ENCODE measurements around the gene NUP210.

DNA sequence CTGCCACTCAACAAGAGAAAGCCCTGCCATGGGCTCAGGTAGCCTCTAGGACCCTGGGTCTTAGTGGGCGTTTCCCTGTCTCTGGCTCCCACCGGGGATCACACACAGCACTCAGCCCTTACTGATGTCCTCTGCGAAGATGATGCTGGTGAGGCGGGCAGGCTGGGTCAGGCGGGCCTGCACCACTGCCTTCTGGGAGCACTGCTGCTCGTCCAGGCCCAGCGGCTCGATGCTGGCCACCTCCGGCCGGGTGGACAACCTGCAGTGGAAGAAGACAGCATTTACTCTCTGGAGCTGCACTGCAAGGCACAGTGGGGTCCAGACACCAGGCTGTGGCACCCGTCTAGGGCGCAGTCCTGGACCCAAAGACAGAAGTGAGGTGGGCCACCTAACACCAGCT lies 20.5 kb downstream of the NUP210 start:
- TF ChIP-seq, protein P1, sequence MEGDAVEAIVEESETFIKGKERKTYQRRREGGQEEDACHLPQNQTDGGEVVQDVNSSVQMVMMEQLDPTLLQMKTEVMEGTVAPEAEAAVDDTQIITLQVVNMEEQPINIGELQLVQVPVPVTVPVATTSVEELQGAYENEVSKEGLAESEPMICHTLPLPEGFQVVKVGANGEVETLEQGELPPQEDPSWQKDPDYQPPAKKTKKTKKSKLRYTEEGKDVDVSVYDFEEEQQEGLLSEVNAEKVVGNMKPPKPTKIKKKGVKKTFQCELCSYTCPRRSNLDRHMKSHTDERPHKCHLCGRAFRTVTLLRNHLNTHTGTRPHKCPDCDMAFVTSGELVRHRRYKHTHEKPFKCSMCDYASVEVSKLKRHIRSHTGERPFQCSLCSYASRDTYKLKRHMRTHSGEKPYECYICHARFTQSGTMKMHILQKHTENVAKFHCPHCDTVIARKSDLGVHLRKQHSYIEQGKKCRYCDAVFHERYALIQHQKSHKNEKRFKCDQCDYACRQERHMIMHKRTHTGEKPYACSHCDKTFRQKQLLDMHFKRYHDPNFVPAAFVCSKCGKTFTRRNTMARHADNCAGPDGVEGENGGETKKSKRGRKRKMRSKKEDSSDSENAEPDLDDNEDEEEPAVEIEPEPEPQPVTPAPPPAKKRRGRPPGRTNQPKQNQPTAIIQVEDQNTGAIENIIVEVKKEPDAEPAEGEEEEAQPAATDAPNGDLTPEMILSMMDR (IDR thresholded peaks at IDR 0.05; ENCODE audit: extremely low read depth in 1 of 2, insufficient read depth in 1 of 2, low read depth in 1 of 2, low read length in 2 of 2), result no peak
- TF ChIP-seq EZH2 (IDR thresholded peaks at IDR 0.05; ENCODE audit: borderline replicate concordance, low read depth, low read length, severe bottlenecking) (no peak), POLR2AphosphoS5 (IDR thresholded peaks at IDR 0.05; ENCODE audit: insufficient read depth, low read depth, low read length) (no peak), POLR2A (IDR thresholded peaks at IDR 0.05; ENCODE audit: low read depth, low read length) (no peak), GATA2 (IDR thresholded peaks at IDR 0.05; ENCODE audit: insufficient read depth, insufficient read length, low read depth, low read length) (no peak), MYC (IDR thresholded peaks at IDR 0.05; ENCODE audit: low read depth, low read length) (no peak), FOS (IDR thresholded peaks at IDR 0.05; ENCODE audit: borderline replicate concordance, insufficient read depth, low read length) (no peak), JUN (IDR thresholded peaks at IDR 0.05; ENCODE audit: borderline replicate concordance, insufficient read depth, insufficient read length, low read depth) (no peak)
- TF ChIP-seq, protein P2, sequence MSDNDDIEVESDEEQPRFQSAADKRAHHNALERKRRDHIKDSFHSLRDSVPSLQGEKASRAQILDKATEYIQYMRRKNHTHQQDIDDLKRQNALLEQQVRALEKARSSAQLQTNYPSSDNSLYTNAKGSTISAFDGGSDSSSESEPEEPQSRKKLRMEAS (IDR thresholded peaks at IDR 0.05; ENCODE audit: insufficient read depth, insufficient read length), result no peak

All from endothelial cell of umbilical vein (primary cell).